Measurements from ENCODE around the gene ARL6IP6.

GRCh38 chr2:152708742-152709141 lies 9.7 kb upstream of the ARL6IP6 start:
- TF ChIP-seq CTCF (conservative IDR thresholded peaks at IDR 0.05; ENCODE audit: low read length) (no peak), EZH2phosphoT487 (IDR thresholded peaks at IDR 0.05; ENCODE audit: borderline replicate concordance) (no peak)
